GM18951 (cell line): ENCODE data around the gene FBXO48.

Experiments
- POLR2A ChIP-seq: IDR thresholded peaks from 4 replicates; pipeline ENCODE4 v1.6.1; 2011; ENCODE audit warnings: mild to moderate bottlenecking; ENCODE audit not compliant: insufficient read length, insufficient read depth; ENCODE audit errors: extremely low read depth
- in situ Hi-C: fragments of 300-500 bp; cut with MboI; formaldehyde crosslinking; loops from one replicate; pipeline ENCODE4 v1.12.0; 2022; ENCODE audit warnings: low sequenced_read_pairs, mixed read lengths, inconsistent platforms; ENCODE audit not compliant: unreplicated experiment

FBXO48 gene

GRCh38 chr2:68487773-68488355 is 20.8 kb upstream of the FBXO48 start:
- in situ Hi-C loops, result loop anchor here (25.0 kb wide), 1 partner anchor 224 kb away; no protein-coding TSS in a partner anchor
- TF ChIP-seq POLR2A, result no peak

GRCh38 chr2:68483011-68483410 is 15.9 kb upstream of the FBXO48 start:
- TF ChIP-seq POLR2A, result no peak
- in situ Hi-C loops, result loop anchor here (25.0 kb wide), 1 partner anchor 229 kb away; no protein-coding TSS in a partner anchor

GRCh38 chr2:68482296-68482820 is 15.3 kb upstream of the FBXO48 start:
- in situ Hi-C loops, result loop anchor here (25.0 kb wide), 1 partner anchor 230 kb away; no protein-coding TSS in a partner anchor
- no peak for TF ChIP-seq POLR2A

- in situ Hi-C loops, result loop anchor here (25.0 kb wide), 1 partner anchor 234 kb away; no protein-coding TSS in a partner anchor
- no peak for TF ChIP-seq POLR2A
Measured at GRCh38 chr2:68478688-68479087, 11.6 kb upstream of the FBXO48 start.

GRCh38 chr2:68476454-68476853 is 9.4 kb upstream of the FBXO48 start:
- no peak for TF ChIP-seq POLR2A
- in situ Hi-C loops, result loop anchor here (25.0 kb wide), 1 partner anchor 236 kb away; no protein-coding TSS in a partner anchor

- no peak for TF ChIP-seq POLR2A
- in situ Hi-C loops, result loop anchor here (25.0 kb wide), 1 partner anchor 237 kb away; no protein-coding TSS in a partner anchor
Measured at GRCh38 chr2:68475576-68475975, 8.5 kb upstream of the FBXO48 start.

GRCh38 chr2:68475110-68475509 is 8.0 kb upstream of the FBXO48 start:
- TF ChIP-seq POLR2A, result no peak
- in situ Hi-C loops, result loop anchor here (25.0 kb wide), 1 partner anchor 237 kb away; no protein-coding TSS in a partner anchor

GRCh38 chr2:68472796-68473414 is 5.8 kb upstream of the FBXO48 start:
- in situ Hi-C loops, result no loop called here
- TF ChIP-seq POLR2A, result no peak

GRCh38 chr2:68471385-68471784 is 4.3 kb upstream of the FBXO48 start:
- TF ChIP-seq POLR2A, result no peak
- in situ Hi-C loops, result no loop called here

- TF ChIP-seq POLR2A, result no peak
- in situ Hi-C loops, result no loop called here
Measured at GRCh38 chr2:68469935-68470334, 2.8 kb upstream of the FBXO48 start.

GRCh38 chr2:68468801-68469200 is 1.7 kb upstream of the FBXO48 start:
- no peak for TF ChIP-seq POLR2A
- in situ Hi-C loops, result no loop called here

- no peak for TF ChIP-seq POLR2A
Measured at GRCh38 chr2:68466778-68467076, 367 bp downstream of the FBXO48 start.

GRCh38 chr2:68466361-68466777 is 725 bp downstream of the FBXO48 start:
- no peak for TF ChIP-seq POLR2A
- in situ Hi-C loops, result no loop called here

More at GRCh38 chr2:68466778-68467076, 367 bp downstream of the FBXO48 start:
- in situ Hi-C loops, result no loop called here
